ELR (cell line): ENCODE measurements around the gene NCCRP1.

Experiments used
- DNase-seq: peaks from one replicate; pipeline ENCODE4 v3.0.0-alpha.2; 2015; ENCODE audit warnings: low read depth

The NCCRP1 gene

DNA sequence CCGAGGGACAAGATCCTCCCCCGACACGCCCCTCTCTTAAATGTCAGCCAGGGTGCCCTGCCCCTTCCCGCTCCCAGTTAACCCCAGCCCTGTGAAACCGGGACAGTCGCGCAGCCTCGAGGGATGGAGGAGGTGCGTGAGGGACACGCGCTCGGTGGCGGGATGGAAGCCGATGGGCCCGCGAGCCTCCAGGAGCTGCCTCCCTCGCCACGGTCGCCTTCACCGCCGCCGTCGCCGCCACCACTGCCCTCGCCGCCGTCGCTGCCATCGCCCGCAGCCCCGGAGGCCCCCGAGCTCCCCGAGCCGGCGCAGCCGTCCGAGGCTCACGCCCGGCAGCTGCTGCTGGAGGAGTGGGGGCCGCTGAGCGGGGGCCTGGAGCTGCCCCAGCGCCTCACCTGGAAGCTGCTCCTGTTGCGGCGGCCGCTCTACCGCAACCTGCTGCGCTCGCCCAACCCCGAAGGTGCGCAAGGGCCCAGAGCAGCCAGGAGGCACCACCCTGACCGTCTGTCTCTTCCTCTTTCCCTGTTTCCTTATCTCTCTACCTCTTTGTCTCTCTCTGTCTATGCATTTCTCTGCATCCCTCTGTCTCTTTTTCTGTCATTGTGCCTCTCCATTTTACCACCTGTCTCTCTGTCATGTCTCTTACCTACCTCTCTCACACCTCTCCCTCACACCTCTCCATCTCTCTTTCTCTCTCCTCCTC, at the start of gene NCCRP1:
TSS of gene NCCRP1 (plus strand) at position 105 of the 703 bp plus-strand sequence. CDS start at position 124, 19 bp downstream.
- no peak for DNase-seq

DNA sequence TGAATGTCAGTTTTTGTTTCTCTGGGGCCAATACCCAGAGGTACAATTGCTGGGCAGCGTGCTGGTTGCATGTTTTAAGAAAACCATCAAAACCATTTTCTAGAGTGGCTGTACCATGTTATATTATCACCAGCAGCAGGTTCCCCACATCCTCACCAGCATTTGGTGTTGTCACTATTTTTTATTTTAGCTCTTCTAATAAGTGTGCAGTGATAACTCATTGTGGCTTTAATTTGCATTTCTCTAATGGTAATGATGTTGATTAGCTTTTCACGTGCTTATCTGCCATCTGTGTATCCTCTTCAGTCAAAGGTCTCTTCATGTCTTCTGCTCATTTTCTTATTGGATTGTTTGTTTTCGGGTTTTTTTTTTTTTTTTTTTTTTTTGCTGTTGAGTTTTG, 49.3 kb upstream of the NCCRP1 start:
- no peak for DNase-seq

DNA sequence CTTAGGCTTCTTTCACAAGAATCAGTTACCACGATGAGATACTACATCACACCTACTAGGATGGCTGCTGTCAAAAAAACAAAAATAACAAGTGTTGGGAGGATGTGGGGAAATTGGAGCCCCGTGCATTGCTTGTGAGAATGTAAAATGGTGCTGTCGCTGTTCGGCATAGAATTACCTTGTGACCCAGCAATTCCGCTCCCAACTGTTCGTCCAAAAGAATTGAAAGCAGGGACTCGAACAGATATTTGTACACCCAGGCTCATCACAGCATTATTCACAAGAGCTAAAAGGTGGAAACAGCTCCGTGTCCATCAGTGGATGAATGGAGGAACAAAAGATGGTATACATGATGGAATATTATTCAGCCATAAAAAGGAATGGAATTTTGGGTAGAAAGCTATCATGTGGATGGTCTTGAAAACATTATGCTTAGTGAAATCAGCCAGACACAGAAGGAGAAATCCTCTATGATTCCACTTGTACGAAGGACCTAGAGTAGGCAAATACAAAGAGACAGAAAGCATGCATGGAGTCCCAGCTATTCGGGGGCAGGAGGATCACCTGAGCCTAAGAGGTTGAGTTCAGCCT, 47.7 kb upstream of the NCCRP1 start:
- DNase-seq, result no peak

- no peak for DNase-seq
Measured at GRCh38 chr19:39150235-39150634, 46.5 kb upstream of the NCCRP1 start.

DNA sequence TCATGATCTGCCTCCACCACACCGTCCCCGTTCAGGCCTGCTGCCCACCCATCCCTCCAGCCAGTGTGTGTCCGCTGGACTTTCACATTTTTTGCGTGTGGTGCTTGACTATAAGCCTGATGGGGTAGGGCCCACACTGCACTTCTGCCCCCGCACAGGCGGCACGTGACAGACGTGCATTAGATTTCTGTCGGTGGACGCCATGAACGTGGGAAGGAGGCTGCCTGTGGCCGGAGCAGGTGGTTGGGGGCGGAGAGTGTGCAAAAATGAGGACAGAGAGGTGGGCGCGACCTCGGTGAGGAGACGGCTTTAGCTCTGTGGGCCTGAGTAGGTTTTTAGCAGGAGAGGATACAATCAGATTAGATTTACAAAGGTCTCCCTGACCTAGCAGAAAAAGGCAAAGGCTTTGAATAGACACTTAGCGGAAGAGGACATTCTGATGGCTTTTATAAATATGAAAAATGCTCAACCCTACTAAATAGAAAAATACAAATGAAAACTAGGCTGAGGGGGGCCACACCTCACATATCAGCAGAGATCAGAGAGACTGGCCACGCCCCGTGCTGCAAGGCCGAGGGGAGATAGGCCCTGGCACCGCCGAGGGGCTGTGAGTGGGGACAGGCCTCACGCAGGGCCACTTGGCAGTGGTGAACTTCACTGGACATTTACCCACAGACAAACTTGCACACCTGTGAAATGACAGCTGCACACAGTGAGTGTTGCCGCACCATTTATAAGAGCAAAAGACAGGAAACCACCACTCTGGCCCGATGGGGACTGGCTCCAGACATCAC, 45.8 kb upstream of the NCCRP1 start:
- no peak for DNase-seq

DNA sequence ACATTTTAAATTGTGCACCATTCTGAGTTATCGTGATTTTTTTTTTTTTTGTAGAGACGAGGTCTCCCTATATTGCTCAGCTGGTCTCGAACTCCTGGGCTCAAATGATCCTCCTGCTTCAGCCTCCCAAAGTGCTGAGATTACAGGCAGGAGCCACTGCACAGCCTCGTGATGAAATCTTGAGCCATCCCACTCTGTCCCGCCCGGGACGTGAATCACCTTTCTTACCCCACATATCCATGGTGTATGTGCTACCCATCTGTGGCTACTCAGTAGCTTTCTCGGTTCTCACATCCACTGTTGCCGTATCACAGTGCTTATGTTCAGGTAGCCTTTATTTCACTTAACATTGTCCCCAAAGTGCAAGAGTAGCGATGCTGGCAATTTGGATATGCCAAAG, 44.7 kb upstream of the NCCRP1 start:
- DNase-seq, result no peak

- DNase-seq, result no peak
Measured at GRCh38 chr19:39154100-39154628, 42.6 kb upstream of the NCCRP1 start.

DNA sequence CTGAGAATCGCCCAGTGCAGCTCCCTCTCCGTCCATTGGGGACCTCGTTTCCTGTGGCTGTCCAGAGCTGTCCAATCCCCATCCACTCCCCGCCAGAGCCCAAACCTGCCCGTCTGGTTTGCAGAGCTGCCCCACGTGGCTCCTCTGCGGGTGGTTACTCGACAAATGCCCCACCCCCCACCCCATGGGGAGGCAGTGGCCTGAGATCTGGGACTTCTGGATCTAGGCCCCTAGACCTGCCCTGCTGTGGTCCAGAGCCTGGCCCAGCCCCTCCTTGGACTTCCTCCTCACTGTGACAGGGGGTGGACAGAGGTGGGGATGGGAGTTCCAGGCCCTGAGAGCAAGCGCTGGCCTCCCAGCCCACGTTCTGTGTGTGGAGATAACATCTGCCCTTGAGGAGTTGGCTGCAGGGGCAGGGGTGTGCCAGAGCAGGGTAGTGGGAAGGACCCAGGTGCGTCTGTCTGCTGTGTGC, 42.1 kb upstream of the NCCRP1 start:
- no peak for DNase-seq

DNA sequence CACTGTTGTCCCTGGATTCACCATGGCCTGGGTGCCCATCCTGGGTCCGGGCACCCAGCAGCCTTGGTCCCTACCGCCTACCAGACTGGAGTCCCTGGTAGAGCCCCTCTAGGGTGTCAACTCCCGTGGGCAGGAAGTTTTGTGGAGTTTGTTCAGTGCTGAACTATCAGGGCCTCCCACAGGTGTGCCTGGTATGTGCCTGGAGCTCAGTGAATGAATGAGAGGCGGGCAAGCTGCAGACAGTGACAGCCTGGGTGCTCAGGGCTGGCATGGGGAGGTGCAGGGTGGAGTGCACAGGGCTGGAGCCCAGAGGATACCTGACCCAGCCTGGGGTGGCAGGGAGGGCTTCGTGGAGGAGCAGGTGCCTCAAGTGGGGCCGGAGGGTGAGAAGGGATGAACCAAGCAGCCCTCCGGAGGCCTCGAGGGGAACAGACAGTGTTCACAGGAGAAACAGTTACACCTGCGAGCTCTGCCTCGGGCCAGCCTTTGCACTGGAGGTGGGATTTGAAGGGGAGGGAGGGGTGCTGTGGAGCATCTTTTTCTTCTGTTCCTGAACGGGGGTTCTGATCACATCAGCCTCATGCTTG, 41.6 kb upstream of the NCCRP1 start:
- no peak for DNase-seq

- no peak for DNase-seq
Measured at GRCh38 chr19:39155741-39156140, 41.0 kb upstream of the NCCRP1 start.

DNA sequence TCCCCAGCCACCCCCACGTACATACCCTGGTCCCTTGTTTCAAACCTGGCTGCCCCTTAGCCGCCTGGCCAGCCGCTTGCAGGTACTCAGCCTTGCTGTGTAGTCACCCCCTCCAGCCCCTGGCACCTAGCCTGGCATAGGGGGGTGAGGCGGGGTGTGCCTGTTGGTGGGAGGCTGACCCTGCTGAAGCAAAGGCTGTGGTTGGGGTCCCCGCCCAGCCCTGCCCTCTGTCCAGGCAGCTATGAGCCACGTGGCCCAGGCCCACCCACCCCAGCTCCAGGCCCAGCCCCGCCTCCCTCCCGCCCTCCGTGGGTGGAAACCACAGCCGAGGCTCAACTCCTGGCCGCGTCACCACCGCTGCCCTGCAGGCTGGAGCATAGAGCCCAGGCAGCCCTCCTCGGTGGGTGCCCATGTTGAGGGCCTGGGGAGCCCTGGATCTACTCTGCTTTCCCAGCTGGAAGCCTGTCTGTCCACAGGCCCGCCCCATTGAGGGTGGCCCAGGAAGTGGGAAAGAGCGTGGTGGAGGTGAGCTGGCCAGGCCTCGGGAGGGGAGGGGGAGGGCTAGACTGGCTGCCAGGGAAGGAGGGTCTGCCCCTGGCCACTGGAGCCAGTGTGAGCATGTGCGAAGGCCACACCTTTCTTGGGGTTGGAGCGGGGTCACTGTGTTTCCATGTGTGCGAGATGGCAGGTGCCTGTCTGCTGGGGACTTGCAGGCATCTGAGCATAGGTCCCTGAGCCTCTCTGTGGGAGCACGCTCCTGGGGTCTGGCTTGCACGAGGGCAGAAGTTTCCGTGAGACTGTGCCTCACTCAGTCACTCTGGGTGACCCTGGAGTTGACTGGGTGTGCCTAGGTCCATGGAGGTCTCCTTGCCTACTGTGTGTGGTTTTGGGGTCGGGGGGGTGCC, 40.2 kb upstream of the NCCRP1 start:
- peak; percentile 18 for DNase-seq

DNA sequence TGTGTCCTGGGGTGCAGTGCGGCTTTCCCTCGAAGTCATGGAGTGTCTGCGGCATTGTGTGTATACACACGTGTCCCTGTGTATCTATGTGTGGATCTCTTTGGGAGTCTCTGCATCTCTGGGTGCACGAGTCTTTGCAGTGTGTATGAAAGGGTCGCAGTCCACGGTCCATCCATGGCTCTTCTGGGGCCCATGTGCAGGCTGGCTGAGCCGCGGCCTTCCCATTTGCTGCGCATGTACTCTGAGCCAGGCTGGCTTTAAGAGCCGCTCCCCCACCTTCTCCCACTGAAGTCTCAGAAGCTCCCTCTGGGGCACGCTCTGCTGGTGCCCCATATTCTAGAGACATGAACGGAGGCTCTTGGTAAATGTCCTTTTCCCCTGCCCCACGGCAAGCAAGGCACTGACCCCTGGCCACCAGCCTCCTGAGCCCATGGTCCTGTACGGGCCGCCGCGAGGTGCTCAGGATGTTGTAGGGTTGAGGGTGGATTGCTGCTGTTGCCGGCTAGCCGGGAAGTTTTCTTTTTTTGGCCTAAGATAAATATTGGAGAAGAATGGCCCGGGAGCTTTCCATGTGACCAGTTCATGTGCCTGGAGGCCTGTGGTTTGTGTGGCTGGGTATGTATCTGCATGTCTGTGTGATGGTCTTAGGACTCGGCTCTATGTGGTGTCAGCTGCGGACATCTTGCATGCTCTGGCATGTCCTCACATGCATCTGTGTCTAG, 39.3 kb upstream of the NCCRP1 start:
- no peak for DNase-seq

DNA sequence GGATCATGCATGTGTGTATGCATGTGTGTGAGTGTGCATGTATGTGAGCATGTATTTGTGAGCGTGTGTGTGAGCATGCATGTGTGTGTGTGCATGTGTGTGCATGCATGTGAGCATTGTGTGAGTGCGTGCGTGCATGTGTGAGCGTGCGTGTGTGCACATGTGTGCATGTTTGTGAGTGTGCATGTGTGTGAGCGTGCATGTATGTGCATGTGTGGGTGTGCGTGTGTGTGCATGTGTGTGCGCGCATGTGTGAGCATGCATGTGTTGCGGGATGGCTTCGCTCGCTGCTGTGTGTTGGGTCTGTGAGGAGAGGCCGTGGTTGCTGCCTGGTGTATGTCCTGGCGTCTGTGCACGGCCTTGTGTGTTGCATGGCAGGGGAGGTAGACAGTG, 38.8 kb upstream of the NCCRP1 start:
- no peak for DNase-seq

DNA sequence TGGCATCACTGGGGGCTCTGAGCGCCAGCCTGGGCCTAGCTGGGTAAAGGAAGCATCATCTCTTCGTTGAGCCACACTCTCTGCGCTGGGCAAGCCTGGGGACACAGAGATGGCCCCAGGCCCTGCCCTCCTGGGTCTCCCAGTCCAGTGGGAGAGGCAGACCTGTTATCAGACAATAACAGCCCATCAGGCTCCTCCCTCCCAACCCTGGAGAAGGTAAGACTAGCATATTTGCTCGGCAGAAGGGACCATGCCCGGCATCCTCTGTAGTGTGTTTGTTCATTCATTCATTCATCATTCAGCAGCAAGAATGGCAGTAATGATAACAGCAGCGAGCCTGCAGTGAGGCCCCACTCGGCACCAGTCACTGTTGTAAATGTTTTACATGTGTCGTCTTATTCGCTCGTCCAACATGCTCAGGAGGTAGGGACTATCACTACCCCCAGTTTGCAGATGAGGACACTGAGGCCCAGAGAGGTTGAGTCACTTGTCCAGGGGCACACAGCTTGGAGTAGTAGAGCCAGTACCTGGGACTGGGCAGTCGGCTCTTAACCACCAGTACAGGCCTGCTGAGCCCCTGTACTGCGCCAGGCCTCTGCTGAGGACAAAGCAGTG, 38.0 kb upstream of the NCCRP1 start:
- no peak for DNase-seq

DNA sequence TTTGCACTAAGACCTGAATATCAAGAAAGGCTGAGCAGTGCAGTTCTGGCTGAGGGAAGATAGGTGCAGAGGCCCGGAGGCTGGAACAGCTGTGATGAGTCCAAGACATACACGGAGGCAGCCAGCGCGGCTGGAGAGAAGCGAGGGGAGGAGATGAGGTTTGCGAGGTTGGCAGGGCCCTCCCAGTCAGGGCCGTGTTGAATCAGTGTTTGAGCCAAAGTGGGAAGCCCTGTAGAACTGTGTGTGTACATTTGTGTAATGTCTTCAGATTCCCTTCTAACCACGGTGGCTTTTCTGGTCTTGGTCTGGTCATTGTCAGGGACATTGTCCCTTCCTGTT, 36.3 kb upstream of the NCCRP1 start:
- DNase-seq, result no peak

GRCh38 chr19:39160889-39161672, 35.7 kb upstream of the NCCRP1 start:
- no peak for DNase-seq

GRCh38 chr19:39162441-39163043, 34.2 kb upstream of the NCCRP1 start:
- DNase-seq, result no peak

DNA sequence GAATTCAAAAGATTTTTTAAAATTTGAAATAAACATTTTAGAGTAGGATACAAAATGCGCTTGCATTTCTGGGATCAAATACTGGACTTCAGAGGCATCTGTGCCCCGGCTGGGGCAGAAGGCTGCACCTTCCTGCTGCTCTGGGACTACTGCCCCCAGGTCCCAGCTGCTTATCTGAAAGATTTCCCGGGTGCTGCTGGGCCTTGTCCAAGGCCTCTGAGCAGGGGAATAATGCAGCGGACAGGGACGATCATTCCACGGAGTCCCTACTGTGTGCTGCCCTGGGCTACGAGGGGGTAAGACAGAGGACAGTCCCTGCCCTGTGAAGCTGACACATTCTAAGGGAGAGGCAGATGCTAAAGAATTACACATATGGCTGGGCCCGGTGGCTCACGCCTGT, 33.1 kb upstream of the NCCRP1 start:
- no peak for DNase-seq

DNA sequence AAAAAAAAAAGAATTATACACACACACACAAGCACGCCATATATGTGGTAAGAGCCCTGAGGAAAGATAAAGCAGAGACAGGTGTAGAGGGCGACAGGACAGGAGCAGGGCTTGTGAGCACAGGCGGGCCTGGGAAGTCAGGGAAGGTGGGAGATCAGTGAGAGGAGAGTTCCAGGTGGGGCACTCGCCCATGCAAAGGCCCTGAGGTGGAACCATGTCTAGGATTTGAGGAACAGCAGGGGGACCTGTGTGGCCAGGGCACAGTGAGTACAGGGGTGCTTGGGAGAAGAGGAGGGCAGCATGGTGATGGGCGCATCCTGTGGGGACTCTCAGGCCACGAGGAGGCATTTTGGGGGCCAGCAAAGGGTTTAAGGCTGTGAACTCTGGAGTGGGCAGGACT, 32.5 kb upstream of the NCCRP1 start:
- no peak for DNase-seq
